ENCODE results near the gene PKP3.
"Not testable (repeated sequence)": the region's sequence is repeated elsewhere in the genome, so short reads cannot be mapped to it uniquely, and the experiment has no call there.

The PKP3 gene

GRCh38 chr11:434999-435740, 41.2 kb downstream of the PKP3 start:
- H3K9me3 ChIP-seq (ENCODE audit: control extremely low read depth in 1 of 5, control insufficient read depth in 4 of 5, insufficient read depth in 2 of 5, low read depth in 1 of 5, low read length in 4 of 5); H3K4me1 ChIP-seq (ENCODE audit: control extremely low read depth in 1 of 4, control insufficient read depth in 4 of 4, insufficient read depth in 4 of 4, low read length in 3 of 4); H3K27me3 ChIP-seq (replicated peaks in 2 of 5; ENCODE audit: control insufficient read depth in 4 of 5, insufficient read depth in 5 of 5, low read length in 4 of 5); DNase-seq; CTCF ChIA-PET; H3K36me3 ChIP-seq (ENCODE audit: control insufficient read depth in 4 of 4, insufficient read depth in 4 of 4, low read length in 3 of 4); H3K4me3 ChIP-seq (ENCODE audit: control insufficient read depth in 1 of 7, extremely low read depth in 1 of 7, insufficient read depth in 4 of 7, low read depth in 2 of 7, low read length in 6 of 7); H3K27ac ChIP-seq (ENCODE audit: insufficient read depth in 1 of 2, low read depth in 1 of 2, low read length in 2 of 2, poor library complexity in 1 of 2, severe bottlenecking in 2 of 2); POLR2A ChIA-PET: not testable (repeated sequence)
- no CpG with 5 or more reads among the region's 1 CpG for WGBS (ENCODE audit: insufficient coverage)

- POLR2A ChIA-PET, result no interaction called here
- H3K9me3 ChIP-seq (ENCODE audit: control extremely low read depth in 1 of 5, control insufficient read depth in 4 of 5, insufficient read depth in 2 of 5, low read depth in 1 of 5, low read length in 4 of 5), result no peaks in the 10 kb centered on the region
- WGBS (ENCODE audit: insufficient coverage), result 90% methylated on average over 10 of the region's 17 CpGs
- CTCF ChIA-PET, result interaction anchor here (0.7 kb wide), 1 partner anchor 12 kb away, joined by 4 read pairs; no protein-coding TSS in a partner anchor
- H3K27me3 ChIP-seq (replicated peaks in 2 of 5; ENCODE audit: control insufficient read depth in 4 of 5, insufficient read depth in 5 of 5, low read length in 4 of 5), result peaks cover 0 to 3% (median 0%) of the 10 kb centered on the region in 5 experiments
- H3K4me1 ChIP-seq (ENCODE audit: control extremely low read depth in 1 of 4, control insufficient read depth in 4 of 4, insufficient read depth in 4 of 4, low read length in 3 of 4), result peaks cover 0 to 10% (median 6%) of the 10 kb centered on the region in 4 experiments
- H3K4me3 ChIP-seq (ENCODE audit: control insufficient read depth in 1 of 7, extremely low read depth in 1 of 7, insufficient read depth in 4 of 7, low read depth in 2 of 7, low read length in 6 of 7), result no peak overlapping the region
- H3K36me3 ChIP-seq (ENCODE audit: control insufficient read depth in 4 of 4, insufficient read depth in 4 of 4, low read length in 3 of 4), result no peaks in the 10 kb centered on the region
- no peak overlapping the region for H3K27ac ChIP-seq (ENCODE audit: insufficient read depth in 1 of 2, low read depth in 1 of 2, low read length in 2 of 2, poor library complexity in 1 of 2, severe bottlenecking in 2 of 2)
- no peak for DNase-seq
These were observed 43.3 kb downstream of the PKP3 start for GRCh38 chr11:437228-437870.

- CTCF ChIA-PET, result interaction anchor here (0.7 kb wide), 1 partner anchor 11 kb away, joined by 4 read pairs; no protein-coding TSS in a partner anchor
- no peak for DNase-seq
- POLR2A ChIA-PET, result no interaction called here
- Histone ChIP-seq H3K9me3 (ENCODE audit: control extremely low read depth in 1 of 5, control insufficient read depth in 4 of 5, insufficient read depth in 2 of 5, low read depth in 1 of 5, low read length in 4 of 5) (no peaks in the 10 kb centered on the region), H3K27ac (ENCODE audit: insufficient read depth in 1 of 2, low read depth in 1 of 2, low read length in 2 of 2, poor library complexity in 1 of 2, severe bottlenecking in 2 of 2) (no peak overlapping the region), H3K27me3 (replicated peaks in 2 of 5; ENCODE audit: control insufficient read depth in 4 of 5, insufficient read depth in 5 of 5, low read length in 4 of 5) (peaks cover 0 to 3% (median 0%) of the 10 kb centered on the region in 5 experiments), H3K4me3 (ENCODE audit: control insufficient read depth in 1 of 7, extremely low read depth in 1 of 7, insufficient read depth in 4 of 7, low read depth in 2 of 7, low read length in 6 of 7) (no peak overlapping the region), H3K36me3 (ENCODE audit: control insufficient read depth in 4 of 4, insufficient read depth in 4 of 4, low read length in 3 of 4) (no peaks in the 10 kb centered on the region), H3K4me1 (ENCODE audit: control extremely low read depth in 1 of 4, control insufficient read depth in 4 of 4, insufficient read depth in 4 of 4, low read length in 3 of 4) (peaks cover 0 to 10% (median 6%) of the 10 kb centered on the region in 4 experiments)
- WGBS (ENCODE audit: insufficient coverage), result 98% methylated on average over 16 of the region's 21 CpGs
These were observed 44.3 kb downstream of the PKP3 start for GRCh38 chr11:438101-438844.

GRCh38 chr11:439315-440064, 45.5 kb downstream of the PKP3 start:
- WGBS (ENCODE audit: insufficient coverage), result 93% methylated on average over 23 of the region's 23 CpGs
- Histone ChIP-seq H3K4me1 (ENCODE audit: control extremely low read depth in 1 of 4, control insufficient read depth in 4 of 4, insufficient read depth in 4 of 4, low read length in 3 of 4) (peaks cover 0 to 10% (median 6%) of the 10 kb centered on the region in 4 experiments), H3K9me3 (ENCODE audit: control extremely low read depth in 1 of 5, control insufficient read depth in 4 of 5, insufficient read depth in 2 of 5, low read depth in 1 of 5, low read length in 4 of 5) (no peaks in the 10 kb centered on the region), H3K4me3 (ENCODE audit: control insufficient read depth in 1 of 7, extremely low read depth in 1 of 7, insufficient read depth in 4 of 7, low read depth in 2 of 7, low read length in 6 of 7) (no peak overlapping the region), H3K27ac (ENCODE audit: insufficient read depth in 1 of 2, low read depth in 1 of 2, low read length in 2 of 2, poor library complexity in 1 of 2, severe bottlenecking in 2 of 2) (no peak overlapping the region), H3K36me3 (ENCODE audit: control insufficient read depth in 4 of 4, insufficient read depth in 4 of 4, low read length in 3 of 4) (no peaks in the 10 kb centered on the region), H3K27me3 (replicated peaks in 2 of 5; ENCODE audit: control insufficient read depth in 4 of 5, insufficient read depth in 5 of 5, low read length in 4 of 5) (peaks cover 0 to 5% (median 0%) of the 10 kb centered on the region in 5 experiments)
- ChIA-PET CTCF (interaction anchor here (1.2 to 1.7 kb wide), 3 partner anchors 10 to 134 kb away, joined by 3 to 5 read pairs (median 3); no protein-coding TSS in a partner anchor), POLR2A (no interaction called here)
- no peak for DNase-seq

GRCh38 chr11:440065-441042, 46.3 kb downstream of the PKP3 start:
- peaks cover 0 to 10% (median 6%) of the 10 kb centered on the region in 4 experiments for H3K4me1 ChIP-seq (ENCODE audit: control extremely low read depth in 1 of 4, control insufficient read depth in 4 of 4, insufficient read depth in 4 of 4, low read length in 3 of 4)
- POLR2A ChIA-PET, result interaction anchor here (0.6 kb wide), 1 partner anchor 10 kb away, joined by 3 read pairs; the partner anchor contains the start of gene PTDSS2
- WGBS (ENCODE audit: insufficient coverage), result 97% methylated on average over 27 of the region's 27 CpGs
- H3K4me3 ChIP-seq (ENCODE audit: control insufficient read depth in 1 of 7, extremely low read depth in 1 of 7, insufficient read depth in 4 of 7, low read depth in 2 of 7, low read length in 6 of 7), result no peak overlapping the region
- H3K27me3 ChIP-seq (replicated peaks in 2 of 5; ENCODE audit: control insufficient read depth in 4 of 5, insufficient read depth in 5 of 5, low read length in 4 of 5), result peaks cover 0 to 6% (median 0%) of the 10 kb centered on the region in 5 experiments
- no peak overlapping the region for H3K27ac ChIP-seq (ENCODE audit: insufficient read depth in 1 of 2, low read depth in 1 of 2, low read length in 2 of 2, poor library complexity in 1 of 2, severe bottlenecking in 2 of 2)
- no peaks in the 10 kb centered on the region for H3K9me3 ChIP-seq (ENCODE audit: control extremely low read depth in 1 of 5, control insufficient read depth in 4 of 5, insufficient read depth in 2 of 5, low read depth in 1 of 5, low read length in 4 of 5)
- no peak for DNase-seq
- CTCF ChIA-PET, result interaction anchor here (1.2 to 1.7 kb wide), 3 partner anchors 9 to 135 kb away, joined by 3 to 5 read pairs (median 3); no protein-coding TSS in a partner anchor
- no peaks in the 10 kb centered on the region for H3K36me3 ChIP-seq (ENCODE audit: control insufficient read depth in 4 of 4, insufficient read depth in 4 of 4, low read length in 3 of 4)

GRCh38 chr11:441043-441417, 47.0 kb downstream of the PKP3 start:
- no peak for DNase-seq
- H3K4me3 ChIP-seq (ENCODE audit: control insufficient read depth in 1 of 7, extremely low read depth in 1 of 7, insufficient read depth in 4 of 7, low read depth in 2 of 7, low read length in 6 of 7), result no peak overlapping the region
- H3K36me3 ChIP-seq (ENCODE audit: control insufficient read depth in 4 of 4, insufficient read depth in 4 of 4, low read length in 3 of 4), result no peaks in the 10 kb centered on the region
- H3K27me3 ChIP-seq (replicated peaks in 2 of 5; ENCODE audit: control insufficient read depth in 4 of 5, insufficient read depth in 5 of 5, low read length in 4 of 5), result peaks cover 0 to 6% (median 0%) of the 10 kb centered on the region in 5 experiments
- H3K27ac ChIP-seq (ENCODE audit: insufficient read depth in 1 of 2, low read depth in 1 of 2, low read length in 2 of 2, poor library complexity in 1 of 2, severe bottlenecking in 2 of 2), result no peak overlapping the region
- ChIA-PET CTCF (no interaction called here), POLR2A (no interaction called here)
- no peaks in the 10 kb centered on the region for H3K9me3 ChIP-seq (ENCODE audit: control extremely low read depth in 1 of 5, control insufficient read depth in 4 of 5, insufficient read depth in 2 of 5, low read depth in 1 of 5, low read length in 4 of 5)
- 79% methylated on average over 8 of the region's 13 CpGs for WGBS (ENCODE audit: insufficient coverage)
- peaks cover 0 to 10% (median 6%) of the 10 kb centered on the region in 4 experiments for H3K4me1 ChIP-seq (ENCODE audit: control extremely low read depth in 1 of 4, control insufficient read depth in 4 of 4, insufficient read depth in 4 of 4, low read length in 3 of 4)

Measured in common myeloid progenitor, CD34-positive (primary cell).